ENCODE data around the gene PREX1.

The PREX1 gene

DNA sequence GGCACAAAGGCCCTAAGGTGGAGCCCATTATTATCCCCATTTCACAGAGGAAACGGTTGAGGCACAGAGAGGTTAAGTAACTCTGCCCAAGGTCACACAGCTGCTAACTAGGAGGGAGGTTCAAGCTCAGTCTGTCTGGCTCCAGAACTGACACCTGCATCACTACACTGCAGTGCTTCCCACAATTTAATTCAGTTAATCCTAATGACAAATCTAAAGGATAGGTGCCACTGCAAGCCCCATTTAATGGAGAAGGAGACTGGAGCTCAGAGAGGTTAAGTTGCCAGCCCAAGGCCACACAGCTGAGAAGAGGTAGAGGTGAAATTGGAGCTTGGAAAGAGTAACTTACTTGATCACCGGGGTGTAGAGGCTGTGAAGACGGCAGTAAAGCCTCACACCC is 148.8 kb downstream of the PREX1 start:
- no peak for DNase-seq (ENCODE audit: low spot score)

DNA sequence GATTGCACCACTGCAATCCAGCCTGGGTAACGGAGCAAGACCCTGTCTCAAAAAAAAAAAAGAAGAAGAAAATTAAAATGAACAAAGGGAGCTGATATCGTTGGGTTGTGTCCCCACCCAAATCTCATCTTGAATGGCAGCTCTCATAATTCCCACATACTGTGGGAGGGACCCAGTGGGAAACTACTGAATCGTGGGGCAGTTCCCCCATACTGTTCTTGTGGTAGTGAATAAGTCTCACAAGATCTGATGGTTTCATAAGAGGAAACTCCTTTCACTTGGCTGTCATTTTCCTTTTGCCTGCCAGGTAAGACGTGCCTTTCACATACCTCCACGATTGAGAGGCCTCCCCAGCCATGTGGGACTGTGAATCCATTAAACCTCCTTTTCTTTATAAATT is 149.4 kb downstream of the PREX1 start:
- no peak for DNase-seq (ENCODE audit: low spot score)

DNA sequence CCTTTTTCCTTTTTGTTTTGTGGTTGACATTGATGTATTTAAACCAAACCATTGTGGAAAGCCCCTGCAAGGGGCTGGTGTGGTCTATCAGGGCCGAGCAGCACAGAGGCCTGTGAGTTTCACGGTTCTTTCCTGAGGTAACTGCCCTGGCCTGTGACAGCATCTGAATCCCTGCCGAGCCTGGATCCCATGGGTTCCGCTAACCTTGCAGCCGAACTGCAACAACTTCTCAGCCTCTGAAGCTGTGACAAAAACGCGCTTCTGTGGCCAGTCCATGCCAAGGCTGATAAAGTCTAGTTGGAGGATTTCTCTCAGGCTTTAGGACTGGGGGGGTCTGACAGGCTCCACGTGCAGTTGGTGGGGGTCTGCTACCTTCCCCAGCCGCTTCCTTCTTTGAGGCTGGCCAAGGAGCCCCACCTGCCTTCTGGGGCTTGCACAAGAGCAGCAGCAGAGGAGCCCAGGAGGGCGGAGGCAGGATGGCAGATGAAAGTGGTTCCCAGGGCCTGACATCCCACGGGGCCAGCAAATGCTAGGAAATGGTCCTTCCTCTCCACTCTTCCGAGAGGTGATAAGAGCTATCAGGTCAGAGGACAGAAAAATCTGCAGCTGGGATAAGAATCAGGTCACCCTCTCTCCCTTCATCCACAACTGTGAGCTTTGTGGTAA is 150.9 kb downstream of the PREX1 start:
- no peak for DNase-seq (ENCODE audit: low spot score)

DNA sequence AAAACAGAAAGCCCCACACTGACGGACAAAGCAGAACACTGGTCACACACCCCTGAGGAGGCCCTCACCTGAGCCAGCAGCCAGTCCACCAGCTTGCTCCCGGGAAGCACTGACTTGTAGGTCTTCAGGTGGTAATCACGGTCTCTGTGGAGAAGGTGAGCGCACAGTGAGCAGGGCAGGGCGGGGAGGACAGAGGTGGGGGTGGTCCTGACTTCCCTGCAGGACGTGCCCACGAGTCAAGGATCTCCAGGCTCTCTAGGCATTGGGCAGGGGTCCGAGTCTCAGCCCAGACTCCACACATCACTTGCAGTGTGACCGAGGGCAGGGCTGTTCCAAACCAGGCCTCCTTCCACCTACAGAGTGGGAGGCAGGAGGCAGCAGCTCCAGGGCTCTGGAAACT is 151.7 kb downstream of the PREX1 start:
- DNase-seq (ENCODE audit: low spot score), result no peak

DNA sequence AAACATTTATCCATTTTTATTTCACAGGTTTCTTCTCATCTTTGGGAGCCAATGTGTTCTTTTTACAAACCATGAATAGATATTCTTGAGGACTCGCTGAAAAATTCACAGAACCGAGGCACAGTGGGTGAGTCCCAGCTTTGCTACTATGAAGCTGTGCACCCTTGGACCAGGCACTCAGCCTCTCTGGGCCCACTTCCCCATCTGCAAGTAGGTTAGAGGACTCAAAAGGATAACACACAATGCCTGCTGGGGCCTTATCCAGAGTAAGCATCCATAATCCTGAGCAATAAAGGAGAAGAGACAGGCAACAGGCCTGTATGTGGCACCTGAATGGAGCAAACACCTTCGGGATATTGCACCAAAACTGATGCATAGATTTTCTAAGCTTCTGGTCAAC is 153.3 kb downstream of the PREX1 start:
- DNase-seq (ENCODE audit: low spot score), result no peak

DNA sequence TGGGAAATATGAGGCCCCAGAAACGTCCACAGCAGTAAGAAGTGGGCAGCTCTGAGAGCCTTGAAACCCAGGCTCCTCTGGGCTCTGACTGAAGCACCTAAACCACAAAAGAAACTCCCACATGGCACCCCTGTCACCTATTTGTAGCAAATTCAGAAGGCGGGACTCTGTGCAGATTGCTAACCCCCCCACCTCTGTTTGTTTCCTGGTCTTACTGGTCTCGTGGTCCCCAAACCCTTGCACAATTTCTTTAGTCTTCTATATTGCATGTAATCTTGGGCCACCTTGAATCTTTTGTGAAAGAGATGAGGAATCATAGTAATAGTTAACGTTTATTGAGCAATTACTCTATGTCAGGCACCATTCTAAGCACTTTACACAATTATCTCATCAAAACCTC is 154.3 kb downstream of the PREX1 start:
- no peak for DNase-seq (ENCODE audit: low spot score)

DNA sequence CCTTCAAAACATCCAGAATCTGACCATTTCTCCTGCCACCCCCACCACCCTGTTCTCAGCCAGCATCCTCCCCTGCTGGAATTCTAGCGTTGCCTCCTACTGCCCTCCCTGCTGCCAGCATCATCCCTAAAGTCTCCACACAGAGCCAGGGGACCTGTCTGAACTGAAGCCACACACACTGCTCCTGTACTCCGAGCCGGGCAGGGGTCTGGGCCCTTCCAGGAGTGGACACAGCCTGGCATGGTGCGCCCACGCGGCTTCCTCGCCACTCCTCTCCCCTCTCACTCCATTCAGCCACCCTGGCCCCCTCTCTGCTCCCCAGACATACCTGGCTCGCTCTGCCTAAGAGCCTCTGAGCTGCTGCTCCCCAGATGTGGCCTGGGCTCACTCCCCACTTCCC is 155.5 kb downstream of the PREX1 start:
- no peak for DNase-seq (ENCODE audit: low spot score)

DNA sequence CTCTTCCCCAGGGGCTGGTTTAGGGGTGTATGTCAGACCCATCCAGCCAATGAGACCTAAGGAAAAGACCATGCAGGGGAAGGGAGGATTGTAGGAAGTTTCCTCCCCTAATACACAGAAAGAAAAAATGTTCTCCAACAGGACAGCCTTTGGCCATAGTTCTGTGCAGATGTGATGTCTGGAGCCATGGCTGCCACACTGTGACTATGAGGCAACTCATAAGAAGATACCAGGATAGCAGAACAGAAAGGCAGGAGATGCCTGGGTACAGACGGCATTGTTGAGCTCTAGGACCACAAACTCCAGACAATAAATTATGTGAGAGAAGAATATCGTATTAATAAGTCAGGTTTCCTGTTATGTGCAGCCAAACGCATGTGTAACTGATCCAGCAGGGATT is 156.7 kb downstream of the PREX1 start:
- DNase-seq (ENCODE audit: low spot score), result no peak

DNA sequence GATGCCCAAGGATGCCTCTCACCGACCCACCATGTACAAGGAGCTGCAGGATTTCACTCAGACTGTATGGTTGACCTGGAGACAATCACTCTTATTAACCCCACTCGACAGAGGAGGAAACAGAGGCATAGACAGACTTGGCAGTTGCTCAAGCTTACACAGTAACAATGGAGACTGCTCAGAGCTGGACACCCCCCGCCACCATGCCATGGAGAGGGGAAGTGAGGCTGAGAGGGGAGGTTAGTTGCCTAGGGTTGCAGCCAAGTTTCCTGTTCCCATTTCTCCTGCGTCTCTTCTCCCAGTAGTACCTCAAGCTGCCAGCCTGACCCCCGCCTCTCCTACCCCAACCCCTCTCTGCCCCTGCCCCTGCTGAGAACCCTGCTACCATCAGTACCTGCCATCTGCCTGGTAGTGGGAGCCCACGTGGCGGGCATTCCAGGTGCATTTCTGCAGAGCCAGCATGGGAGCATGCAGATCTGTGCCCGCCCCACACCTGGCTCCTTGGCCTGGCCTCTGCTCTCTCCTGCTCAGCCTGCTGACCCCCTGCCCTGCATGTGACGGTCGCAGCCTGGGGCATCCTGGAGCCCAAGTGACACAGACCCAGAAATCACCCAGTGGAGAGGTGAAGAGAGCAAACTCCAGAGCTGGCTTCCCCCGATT is 157.7 kb downstream of the PREX1 start:
- DNase-seq (ENCODE audit: low spot score), result no peak

DNA sequence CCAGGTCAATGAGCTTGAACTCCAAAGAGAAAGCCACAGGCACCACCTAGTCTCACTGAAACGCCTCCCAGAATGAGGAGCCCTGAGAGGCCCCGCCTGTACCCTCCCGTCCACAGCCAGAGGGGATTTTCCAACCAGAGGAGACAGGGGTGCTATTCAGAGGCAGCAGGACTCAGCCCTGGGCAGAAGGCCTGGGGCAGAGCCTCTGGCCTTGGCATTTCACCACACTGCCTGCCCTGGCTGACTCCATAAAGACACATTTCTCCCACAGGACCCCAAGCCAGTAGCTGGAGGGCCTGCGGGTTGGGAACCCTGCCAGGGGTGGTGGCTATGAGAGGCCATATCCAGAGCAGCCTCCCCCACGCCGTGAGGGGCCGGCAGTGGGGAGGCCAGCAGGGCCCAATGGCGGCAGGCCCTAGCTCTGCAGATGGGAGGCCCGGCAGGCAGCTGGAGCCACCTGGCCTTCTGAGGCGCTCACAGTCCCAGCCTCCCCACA is 159.3 kb downstream of the PREX1 start:
- no peak for DNase-seq (ENCODE audit: low spot score)

DNA sequence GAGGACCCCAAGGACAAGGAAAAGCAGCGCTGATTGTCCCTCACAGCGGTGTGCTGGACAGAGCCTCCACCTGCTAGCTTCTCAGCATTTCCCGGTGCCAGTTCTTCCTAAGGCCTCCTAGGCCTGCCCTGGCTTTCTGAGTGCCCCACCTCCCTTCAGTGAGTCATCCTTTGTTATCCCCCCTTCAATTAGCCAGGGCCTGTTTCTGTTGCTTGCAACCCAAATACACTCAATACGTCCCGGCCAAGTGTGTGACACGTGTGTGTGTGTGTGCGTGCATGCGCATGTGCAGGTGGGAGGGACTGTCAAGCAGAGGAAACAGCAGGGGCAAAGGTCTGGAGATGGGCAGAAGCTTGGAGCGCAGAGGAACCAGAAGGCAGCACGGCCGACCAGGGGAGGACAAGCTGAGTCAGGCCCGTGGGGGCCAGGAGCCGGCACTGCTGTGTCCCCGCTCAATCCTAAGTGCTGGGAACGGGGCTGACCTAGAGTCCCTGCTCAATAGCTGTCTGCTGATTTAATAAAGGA is 159.8 kb downstream of the PREX1 start:
- DNase-seq (ENCODE audit: low spot score), result peak; percentile 30

DNA sequence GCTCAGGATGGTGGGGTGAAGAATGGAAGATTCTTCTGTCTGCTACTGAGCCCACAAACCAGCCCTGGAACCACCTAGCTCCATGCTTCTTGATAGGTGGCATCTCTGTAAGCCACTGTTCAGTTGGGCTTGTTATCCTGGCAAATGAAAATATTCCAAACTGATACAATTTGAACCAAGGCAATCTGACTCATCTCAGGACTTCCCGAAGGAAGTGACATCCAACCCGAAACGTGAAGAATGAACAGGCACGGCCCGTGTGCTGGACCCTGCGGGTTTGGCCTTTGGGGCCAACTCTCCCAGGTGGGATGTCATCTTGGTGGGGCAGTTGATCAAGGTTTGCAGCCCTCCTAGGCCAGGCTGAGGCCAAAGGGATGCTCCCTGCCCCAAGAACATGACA is 160.3 kb downstream of the PREX1 start:
- no peak for DNase-seq (ENCODE audit: low spot score)

DNA sequence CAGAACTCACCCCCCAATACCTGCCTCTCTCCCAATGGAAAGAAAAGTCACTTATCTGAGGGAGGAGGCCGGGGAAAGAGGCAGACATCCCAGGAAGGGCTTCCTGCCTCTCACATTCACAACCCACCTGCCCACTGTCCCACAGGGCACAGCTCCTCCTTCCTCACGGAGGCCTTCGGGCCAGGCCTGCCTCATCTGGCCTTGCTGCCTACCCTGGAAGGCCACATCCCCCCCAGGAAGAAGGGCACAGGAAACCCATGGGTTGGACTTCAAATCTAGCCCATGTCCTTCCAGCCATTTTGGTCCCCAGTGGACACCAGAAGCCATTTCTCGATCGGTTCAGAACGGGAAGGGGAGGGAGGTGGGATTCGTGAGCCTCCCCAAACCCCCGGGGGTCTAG is 162.0 kb downstream of the PREX1 start:
- DNase-seq (ENCODE audit: low spot score), result no peak

DNA sequence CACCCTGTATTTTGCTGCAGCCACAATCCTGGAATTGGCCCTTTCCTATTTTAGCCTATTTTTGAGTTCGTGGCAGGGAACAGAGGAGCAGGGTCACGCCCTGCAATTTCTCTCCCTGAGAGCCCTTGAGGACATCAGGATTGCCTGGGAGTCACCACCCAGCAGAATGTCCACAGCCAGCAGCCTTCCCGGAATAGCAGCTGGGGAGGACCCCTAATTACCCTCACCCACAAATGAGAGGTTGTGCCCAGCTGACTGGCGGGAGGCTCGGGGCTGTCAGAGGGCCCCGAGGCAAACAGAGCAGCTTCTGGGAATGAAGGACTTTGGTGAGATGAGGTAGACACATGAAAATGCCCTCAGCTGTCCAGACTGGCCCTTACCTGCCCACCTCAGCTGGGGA is 165.1 kb downstream of the PREX1 start:
- DNase-seq (ENCODE audit: low spot score), result no peak

DNA sequence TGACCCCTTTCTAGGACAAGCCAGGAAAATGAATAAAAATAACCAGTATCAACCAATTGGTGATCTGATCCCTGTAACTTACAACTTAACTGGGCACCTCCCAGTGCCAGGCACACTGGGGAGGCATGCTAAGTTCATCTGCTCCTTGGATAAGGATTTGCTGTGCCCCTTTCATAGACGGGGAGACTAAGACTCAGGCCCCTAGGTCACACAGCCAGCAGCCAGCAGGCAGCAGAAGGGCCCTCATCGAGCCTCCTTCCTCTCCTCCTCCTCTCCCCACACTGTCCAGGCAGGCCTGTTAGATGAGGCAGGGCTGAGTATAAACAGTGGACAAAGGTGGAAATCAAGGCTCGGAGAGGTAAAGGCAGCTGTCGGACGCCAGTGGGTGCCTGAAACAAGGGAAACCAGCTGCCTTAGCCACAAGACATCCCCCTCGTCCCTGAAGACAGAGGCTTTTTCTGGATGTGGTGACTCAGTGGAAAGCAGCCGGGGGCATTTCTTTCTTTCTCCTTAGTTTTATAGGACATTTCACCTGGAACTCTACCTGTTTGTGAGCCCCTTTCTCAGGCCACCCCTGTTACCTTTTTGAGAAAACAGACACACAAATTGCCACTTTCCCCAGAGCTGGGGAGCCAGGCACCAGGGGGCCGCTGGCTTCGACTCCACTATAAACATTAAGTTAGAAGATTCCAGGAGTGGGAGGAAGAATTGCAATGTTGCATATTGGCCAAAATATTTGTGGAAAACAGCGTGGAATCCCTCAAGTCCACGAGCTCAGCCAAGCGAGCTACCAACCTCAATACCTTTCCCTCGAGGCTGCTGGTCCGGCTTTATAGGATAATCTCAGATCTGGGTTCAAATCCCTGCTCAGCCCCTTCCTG is 166.0 kb downstream of the PREX1 start:
- DNase-seq (ENCODE audit: low spot score), result no peak

DNA sequence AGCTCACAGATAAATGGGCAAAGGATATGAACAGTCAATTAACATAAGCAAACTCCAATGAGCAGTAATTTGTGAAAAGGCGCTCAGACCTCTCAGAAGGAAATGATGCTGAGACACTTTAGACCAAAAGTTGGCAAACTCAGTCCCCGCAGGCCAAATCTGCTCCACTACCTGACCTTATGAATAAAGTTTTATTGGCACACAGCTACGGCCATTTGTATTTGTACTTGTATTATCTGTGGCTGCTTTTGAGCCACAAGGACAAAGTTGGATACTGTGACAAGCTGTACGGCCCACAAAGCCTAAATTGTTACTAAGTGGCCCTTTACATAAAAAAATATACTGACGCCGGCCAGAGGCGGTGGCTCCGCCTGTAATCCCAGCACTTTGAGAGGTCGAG is 167.0 kb downstream of the PREX1 start:
- DNase-seq (ENCODE audit: low spot score), result no peak

DNA sequence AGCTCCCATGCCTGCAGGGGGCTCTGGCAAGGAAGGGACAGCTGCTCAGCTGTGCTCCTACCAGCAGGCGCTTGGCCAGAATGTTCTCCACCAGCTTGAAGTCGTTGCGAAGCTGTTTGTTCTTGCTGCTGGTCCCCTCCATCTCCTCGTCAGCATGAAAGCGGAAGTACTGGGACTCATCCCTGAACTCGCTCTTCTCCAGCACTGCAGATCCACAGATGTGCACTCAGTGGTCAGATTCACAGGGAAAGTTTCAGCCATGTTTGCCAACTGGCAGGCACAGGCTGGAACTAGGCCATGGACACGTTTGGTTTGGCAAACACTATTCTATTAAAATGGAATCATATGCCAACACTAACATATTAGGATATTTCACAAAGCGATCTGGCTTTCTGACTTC is 167.9 kb downstream of the PREX1 start:
- no peak for DNase-seq (ENCODE audit: low spot score)

DNA sequence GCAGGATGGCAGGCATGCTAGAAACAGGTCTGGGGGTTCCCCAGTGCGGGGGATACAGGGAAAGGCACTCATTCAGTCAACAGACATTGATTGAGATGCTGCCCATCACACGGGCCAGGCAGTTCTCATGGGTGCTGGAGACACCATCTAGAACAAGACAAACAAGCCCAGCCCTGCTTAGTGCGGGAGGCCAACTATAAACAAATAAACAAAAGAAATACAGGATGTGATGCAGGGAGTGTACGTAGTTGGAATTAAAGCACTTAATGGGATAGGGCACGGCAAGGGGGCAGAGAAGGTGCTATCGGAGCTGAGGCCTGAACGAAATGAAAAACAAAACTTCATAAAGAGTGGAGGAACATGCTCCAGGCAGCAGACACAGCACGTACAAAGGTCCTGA is 169.3 kb downstream of the PREX1 start:
- no peak for DNase-seq (ENCODE audit: low spot score)

DNA sequence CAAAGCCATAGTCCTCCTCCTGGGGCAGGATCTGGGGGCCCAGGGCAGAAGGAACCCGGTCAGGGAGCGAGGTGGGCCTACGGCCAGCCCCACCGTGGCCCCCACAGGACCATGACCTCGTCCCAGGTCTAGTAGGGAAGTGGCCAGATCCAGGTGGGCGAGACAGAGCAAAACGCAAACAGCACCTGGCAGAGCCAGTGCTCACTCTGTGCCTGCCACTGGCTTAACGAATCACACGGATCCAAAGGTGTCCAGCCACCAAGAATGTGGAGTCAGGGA is 169.7 kb downstream of the PREX1 start:
- no peak for DNase-seq (ENCODE audit: low spot score)

DNA sequence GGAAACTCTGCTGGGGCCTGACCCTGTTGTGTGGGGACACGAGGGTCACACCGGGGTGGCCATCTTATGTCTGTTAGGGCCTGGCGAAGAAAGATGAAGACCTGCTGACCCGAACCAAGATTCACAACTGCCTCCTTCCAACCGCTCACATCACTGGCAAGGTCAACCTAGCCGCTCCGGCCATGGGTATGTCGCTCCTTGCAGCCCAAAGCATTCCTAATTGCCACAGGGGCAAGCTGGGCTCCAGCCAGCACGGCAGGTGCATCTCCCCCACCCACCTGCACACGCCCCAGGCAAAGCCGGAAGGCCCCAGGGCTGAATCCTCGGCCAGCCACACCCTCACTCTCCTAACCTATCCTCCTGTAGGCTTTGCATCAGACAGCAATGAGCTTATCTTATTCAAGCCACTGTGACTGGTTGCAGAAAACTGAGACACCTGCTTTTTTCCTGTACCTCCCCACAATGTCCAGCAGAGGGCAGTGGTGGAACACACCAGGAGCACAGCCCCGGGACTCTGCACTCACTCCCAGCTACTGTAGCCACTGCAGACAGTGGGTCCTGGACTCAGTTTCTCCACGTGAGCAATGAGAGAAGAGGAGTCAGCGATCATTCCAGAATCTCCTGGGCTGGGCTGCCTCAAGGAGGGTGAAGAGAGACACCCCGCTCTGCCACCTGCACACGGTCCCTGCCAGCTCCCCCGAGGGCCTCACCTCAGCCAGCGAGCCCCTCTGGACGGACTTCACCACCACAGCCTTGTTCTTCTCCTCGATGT is 170.2 kb downstream of the PREX1 start:
- peak; percentile 93 for DNase-seq (ENCODE audit: low spot score)

DNA sequence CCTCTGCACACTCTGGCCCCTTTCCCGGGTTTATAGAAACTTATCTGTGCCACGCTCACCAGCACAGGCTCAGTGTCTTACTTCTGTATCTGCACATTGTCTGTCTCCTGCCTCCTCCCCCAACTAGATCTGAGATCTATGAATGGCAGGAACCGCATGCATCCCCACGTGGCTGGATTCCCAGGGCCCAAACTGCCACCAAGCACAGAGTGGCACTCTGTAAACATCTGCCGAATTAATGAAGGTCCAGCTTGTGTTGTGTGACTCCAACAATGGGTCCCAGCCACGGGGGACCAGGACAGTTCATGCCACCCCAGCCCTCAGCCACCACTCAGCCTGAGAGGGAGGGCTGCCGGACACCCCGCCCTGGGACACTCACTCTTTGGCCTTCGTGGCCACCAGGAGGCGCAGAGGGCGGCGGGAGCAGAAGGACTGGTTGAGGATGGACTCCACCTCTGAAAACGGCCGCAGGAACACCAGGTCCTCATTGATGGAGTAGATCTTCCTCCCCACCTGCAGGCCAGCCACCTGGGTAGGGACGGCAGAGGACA is 171.1 kb downstream of the PREX1 start:
- peak; percentile 58 for DNase-seq (ENCODE audit: low spot score)

DNA sequence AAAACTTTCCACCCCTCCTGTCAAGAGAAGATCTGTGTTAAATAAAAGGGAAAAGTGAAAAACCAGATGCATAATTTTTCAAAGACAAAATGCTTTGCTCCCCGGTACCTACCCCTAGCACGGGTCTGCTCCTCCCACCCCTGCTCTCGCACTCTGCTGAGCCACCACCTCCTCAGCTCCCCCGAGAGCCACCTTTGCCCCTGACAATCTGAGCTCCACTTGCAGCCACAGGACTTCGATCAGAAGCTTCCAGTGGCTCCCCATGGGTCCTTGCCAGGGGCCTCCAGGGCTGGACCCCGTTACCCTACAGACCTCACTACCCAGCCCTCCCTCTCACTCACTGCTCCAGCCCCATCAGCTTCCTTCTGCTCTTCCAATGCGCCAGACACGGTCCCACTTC is 171.7 kb downstream of the PREX1 start:
- no peak for DNase-seq (ENCODE audit: low spot score)

Data from SW480 (cell line).